Left colon (tissue), 2 donors: ENCODE results near the gene WDR87. TPM values are rescaled to one million over a fixed set of nuclear protein-coding genes. Genes with fewer than 3 reads are reported as not detected.
A peak's percentile ranks its signal among the peaks of the same experiment; 100 is the strongest.

Source experiments
- ATAC-seq: fragments of 200-7000 bp; cut with Tn5 transposase; one replicate; pipeline ENCODE4 v1.9.1; 2020; ENCODE audit warnings: mild to moderate bottlenecking, moderate library complexity
- DNase-seq, 2 donors: peaks; one replicate each; pipeline ENCODE4 v3.0.0-alpha.2; 2020
- intact Hi-C, 2 donors: fragments of 100-400 bp; cut with DNase I in 1 of 2; cut with micrococcal nuclease in 1 of 2; formaldehyde crosslinking; loops; one replicate each; pipeline versions ENCODE4 v1.11.2 to v1.14.0; 2022; cut with DNase I, micrococcal nuclease
- long read RNA-seq: library from polyadenylated mRNA; unstranded; transcript quantifications from one replicate; pipeline ENCODE4 v2.0.0, GENCODE V29; 2021
- total RNA-seq, 2 donors: library from RNA; stranded (reverse); fragmentation: NEBNext Ultra II Directional; extraction: Animal tissue kit (Norgen Biotek cat#: 25700); gene quantifications; one replicate each; pipeline ENCODE4 v1.2.1, GENCODE V29; 2021
- donor health status: DM: no; HTN: no; CAD: no.
- donor health status: DM: yes; HTN: yes; CAD: no.

The WDR87 gene
- total RNA-seq = not detected
- long read RNA-seq = 0 reads

GRCh38 chr19:37905946-37906868 is at the start of gene WDR87:
WDR87 (minus strand) TSS chr19:37906594; CDS start chr19:37898239, 8,355 bp downstream.
- peak; percentile 48 for ATAC-seq
- intact Hi-C loops = loop anchor here in 1 of 2 donors (10.0 kb wide), 1 partner anchor 189 kb away; no protein-coding TSS in a partner anchor
- peak; percentile 56 to 65 for DNase-seq

- ATAC-seq = no peak
- intact Hi-C loops = no loop called here
- no peak for DNase-seq
Observed at GRCh38 chr19:37955986-37956385, 49.6 kb upstream of the WDR87 start.

DNA sequence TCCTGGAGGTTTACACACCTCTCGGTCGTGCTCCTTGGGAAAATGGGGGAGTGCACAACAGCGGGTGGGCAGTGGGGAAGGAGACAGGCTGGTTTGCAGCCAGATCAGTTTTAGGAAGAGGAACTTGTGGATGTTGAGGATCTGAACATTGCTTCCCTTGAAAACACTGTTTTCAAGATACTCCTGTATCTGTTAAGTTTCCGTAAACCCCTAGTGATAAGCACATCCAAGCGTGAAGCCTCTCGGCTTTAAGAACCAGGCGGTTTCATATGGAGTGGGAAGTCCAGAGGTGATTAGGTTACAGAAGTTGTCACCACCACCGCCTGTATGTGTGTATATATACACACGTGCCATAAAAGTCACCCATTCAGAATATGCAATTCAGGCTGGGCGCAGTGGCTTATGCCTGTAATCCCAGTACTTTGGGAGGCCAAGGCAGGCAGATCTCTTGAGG is 48.1 kb upstream of the WDR87 start:
- DNase-seq (peak in 1 of 2 donors; percentile 45), ATAC-seq (peak; percentile 87)
- intact Hi-C loops = no loop called here

DNA sequence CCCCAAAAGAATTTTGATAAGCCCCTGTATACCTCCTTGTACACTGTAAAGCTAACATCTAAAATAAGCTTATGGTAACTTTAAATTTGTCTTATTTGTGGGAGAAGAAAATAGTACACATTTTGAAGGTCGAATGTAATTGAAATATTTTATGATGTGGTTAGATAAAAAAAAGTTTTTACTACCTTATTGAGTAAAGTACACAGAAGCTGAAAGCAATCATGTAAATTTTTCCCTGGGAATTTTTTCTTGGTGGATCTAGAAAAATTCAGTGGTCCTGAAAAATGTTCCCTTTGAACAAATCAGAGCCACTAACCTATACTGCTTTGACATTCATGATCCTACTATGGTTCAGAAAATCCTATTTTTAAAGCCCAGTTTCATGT is 47.5 kb upstream of the WDR87 start:
- peak; percentile 54 for ATAC-seq
- intact Hi-C loops = no loop called here
- DNase-seq = no peak

GRCh38 chr19:37953171-37953917 is 47.0 kb upstream of the WDR87 start:
- DNase-seq = no peak
- intact Hi-C loops = no loop called here
- peak; percentile 14 for ATAC-seq

- no peak for DNase-seq
- peak; percentile 62 for ATAC-seq
- intact Hi-C loops = no loop called here
Observed at GRCh38 chr19:37951816-37952210, 45.4 kb upstream of the WDR87 start.

- intact Hi-C loops = no loop called here
- DNase-seq (no peak), ATAC-seq (no peak)
Observed at GRCh38 chr19:37950471-37951175, 44.2 kb upstream of the WDR87 start.

DNA sequence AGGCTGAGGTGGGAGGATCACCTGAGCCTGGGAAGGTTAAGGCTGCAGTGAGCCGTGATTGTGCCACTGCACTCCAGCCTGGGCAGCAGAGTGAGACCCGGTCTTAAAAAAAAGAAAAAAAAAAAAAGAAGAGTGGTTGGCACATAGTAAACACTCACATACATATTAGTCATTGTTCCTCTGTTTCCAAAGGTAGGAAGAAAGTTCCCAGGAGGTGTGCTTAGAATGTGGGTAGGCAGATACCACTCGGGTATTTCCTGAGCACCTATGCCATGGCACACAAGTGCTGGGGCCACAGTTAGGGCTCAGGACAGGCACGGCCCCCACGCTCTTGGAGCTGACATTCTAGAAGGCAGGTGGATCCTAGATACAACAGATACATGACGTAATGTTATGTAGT is 42.0 kb upstream of the WDR87 start:
- intact Hi-C loops = no loop called here
- no peak for ATAC-seq
- DNase-seq = no peak

- intact Hi-C loops = no loop called here
- DNase-seq = no peak
- no peak for ATAC-seq
Observed at GRCh38 chr19:37947778-37948177, 41.4 kb upstream of the WDR87 start.

DNA sequence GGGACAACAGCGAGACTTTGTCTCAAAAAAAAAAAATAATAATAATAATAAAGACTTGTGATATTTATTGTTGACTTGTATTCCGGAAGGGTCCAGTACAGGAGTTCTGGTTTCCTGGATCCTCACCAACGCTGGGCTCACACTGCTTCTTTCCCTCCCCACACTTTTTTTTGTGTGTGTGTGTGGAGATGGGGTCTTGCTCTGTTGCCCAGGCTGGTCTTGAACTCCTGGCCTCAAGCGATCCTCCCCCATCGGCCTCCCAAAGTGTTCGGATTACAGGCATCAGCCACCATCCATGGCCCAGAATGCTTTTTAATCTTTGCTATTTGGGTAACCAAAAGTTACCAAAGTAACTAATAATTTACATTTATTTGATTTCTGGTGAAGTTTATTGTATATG is 39.7 kb upstream of the WDR87 start:
- intact Hi-C loops = no loop called here
- DNase-seq = no peak
- ATAC-seq = no peak

DNA sequence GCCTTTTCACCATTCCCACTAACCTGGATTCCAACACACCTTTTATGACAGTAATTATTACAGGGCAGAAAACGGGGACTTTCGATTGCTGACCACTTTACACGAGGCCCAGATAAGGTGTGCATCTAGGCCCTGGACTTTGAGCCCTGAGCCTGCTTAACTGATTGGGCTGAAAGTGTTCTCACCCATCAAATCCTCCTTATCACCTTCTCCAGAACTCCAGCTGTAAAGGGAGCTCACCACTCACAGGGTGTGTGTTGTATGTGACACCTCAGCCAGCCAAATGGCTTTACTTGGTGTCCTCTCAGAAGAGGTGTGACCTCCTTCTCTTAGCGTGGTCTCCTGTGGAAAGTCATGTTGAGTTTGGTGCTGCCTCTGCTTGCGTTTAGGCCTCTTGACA is 37.1 kb upstream of the WDR87 start:
- ATAC-seq (peak; percentile 72), DNase-seq (peak; percentile 60 to 83)
- intact Hi-C loops = no loop called here

DNA sequence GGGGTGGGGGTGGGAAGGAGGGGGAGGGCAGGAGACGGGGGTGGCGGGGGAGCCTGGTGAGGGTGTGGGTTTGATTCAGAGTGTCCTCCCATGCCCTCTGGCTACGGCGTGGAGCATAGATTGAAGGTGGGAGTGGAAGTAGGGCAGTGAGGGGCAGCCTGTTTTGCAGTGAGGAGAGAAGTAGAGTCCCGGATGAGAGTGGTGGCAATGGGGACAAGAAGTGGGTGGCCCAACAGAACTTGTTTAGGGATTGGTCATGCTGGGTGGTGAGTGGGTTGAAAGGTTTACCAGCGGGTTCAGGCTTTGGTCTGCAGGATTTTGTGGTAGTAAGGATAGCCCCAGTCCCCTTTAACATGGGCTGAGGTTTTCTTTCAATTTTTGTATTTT is 36.1 kb upstream of the WDR87 start:
- DNase-seq (no peak), ATAC-seq (no peak)
- intact Hi-C loops = no loop called here

- ATAC-seq (peak; percentile 47), DNase-seq (peak in 1 of 2 donors; percentile 55)
- intact Hi-C loops = no loop called here
Observed at GRCh38 chr19:37941782-37942515, 35.6 kb upstream of the WDR87 start.

GRCh38 chr19:37938353-37938752 is 32.0 kb upstream of the WDR87 start:
- ATAC-seq (no peak), DNase-seq (no peak)
- intact Hi-C loops = no loop called here

- intact Hi-C loops = no loop called here
- DNase-seq (no peak), ATAC-seq (no peak)
Observed at GRCh38 chr19:37936886-37937285, 30.5 kb upstream of the WDR87 start.

GRCh38 chr19:37936166-37936565 is 29.8 kb upstream of the WDR87 start:
- intact Hi-C loops = no loop called here
- ATAC-seq = peak; percentile 51
- peak; percentile 45 to 78 for DNase-seq

- DNase-seq = no peak
- ATAC-seq = no peak
- intact Hi-C loops = no loop called here
Observed at GRCh38 chr19:37935341-37935740, 28.9 kb upstream of the WDR87 start.

DNA sequence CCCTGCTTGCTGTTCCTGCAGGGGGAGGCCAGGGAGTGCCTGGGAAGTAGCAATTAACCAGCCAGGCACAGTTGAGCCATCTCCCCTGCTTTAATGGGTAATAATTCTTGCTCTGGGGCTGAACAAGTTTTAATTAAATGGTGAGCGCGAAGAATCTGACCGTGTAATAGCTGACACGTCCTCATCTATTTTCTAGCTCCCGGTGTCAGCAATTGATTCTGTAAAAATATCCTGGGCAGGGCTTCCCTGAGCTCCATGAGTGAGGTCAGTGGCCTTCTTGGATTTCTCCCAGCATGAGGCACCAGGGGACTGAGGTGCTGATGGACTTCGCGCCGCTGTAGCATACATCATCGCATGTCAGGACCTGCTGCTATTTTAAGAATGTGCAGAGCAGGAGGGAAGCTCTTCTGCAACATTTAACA is 27.6 kb upstream of the WDR87 start:
- DNase-seq (peak in 1 of 2 donors; percentile 22), ATAC-seq (no peak)
- intact Hi-C loops = no loop called here
